Cerebellar cortex (tissue), 1 donor: ENCODE data around the gene NTN1.
"Not testable (repeated sequence)": the region's sequence is repeated elsewhere in the genome, so short reads cannot be mapped to it uniquely, and the experiment has no call there.

Experiments
- DNase-seq: peaks from one replicate; pipeline ENCODE4 v3.0.0-alpha.2; 2015; ENCODE audit warnings: low spot score

Gene NTN1

GRCh38 chr17:9021158-9021991, at the start of gene NTN1:
Gene NTN1 (plus strand): TSS chr17:9021510. CDS start chr17:9022374, 864 bp downstream.
- no peak for DNase-seq

- no peak for DNase-seq
Observed at GRCh38 chr17:8975091-8975725, 46.1 kb upstream of the NTN1 start.

GRCh38 chr17:8976638-8977037, 44.7 kb upstream of the NTN1 start:
- DNase-seq, result no peak

- no peak for DNase-seq
Observed at GRCh38 chr17:8979715-8980114, 41.6 kb upstream of the NTN1 start.

GRCh38 chr17:8981443-8981842, 39.9 kb upstream of the NTN1 start:
- no peak for DNase-seq

GRCh38 chr17:8984225-8984624, 37.1 kb upstream of the NTN1 start:
- DNase-seq, result not testable (repeated sequence)

GRCh38 chr17:8985054-8985701, 36.1 kb upstream of the NTN1 start:
- no peak for DNase-seq

- no peak for DNase-seq
Observed at GRCh38 chr17:8986295-8986694, 35.0 kb upstream of the NTN1 start.

GRCh38 chr17:8988263-8988935, 32.9 kb upstream of the NTN1 start:
- not testable (repeated sequence) for DNase-seq

GRCh38 chr17:8991514-8992285, 29.6 kb upstream of the NTN1 start:
- peak; percentile 52 for DNase-seq

GRCh38 chr17:8994319-8994718, 27.0 kb upstream of the NTN1 start:
- peak; percentile 44 for DNase-seq

- no peak for DNase-seq
Observed at GRCh38 chr17:8995711-8996110, 25.6 kb upstream of the NTN1 start.

- DNase-seq, result peak; percentile 28
Observed at GRCh38 chr17:8997994-8998628, 23.2 kb upstream of the NTN1 start.

GRCh38 chr17:9001559-9001958, 19.8 kb upstream of the NTN1 start:
- no peak for DNase-seq

GRCh38 chr17:9002227-9002605, 19.1 kb upstream of the NTN1 start:
- DNase-seq, result no peak

- DNase-seq, result no peak
Observed at GRCh38 chr17:9002606-9003354, 18.5 kb upstream of the NTN1 start.

GRCh38 chr17:9003355-9004131, 17.8 kb upstream of the NTN1 start:
- no peak for DNase-seq

GRCh38 chr17:9004132-9004960, 17.0 kb upstream of the NTN1 start:
- DNase-seq, result no peak

GRCh38 chr17:9004961-9005285, 16.4 kb upstream of the NTN1 start:
- DNase-seq, result no peak
